ENCODE measurements around the gene MOB3C.

GRCh38 chr1:46665983-46666382 is 49.4 kb upstream of the MOB3C start:
- TF ChIP-seq CTCF (IDR thresholded peaks at IDR 0.05) (no peak), POLR2A (IDR thresholded peaks at IDR 0.05) (no peak)
